GM19372 (cell line): ENCODE measurements around the gene MFGE8.
"Not testable (repeated sequence)": the region's sequence is repeated elsewhere in the genome, so short reads cannot be mapped to it uniquely, and the experiment has no call there.

Experiments
- ATAC-seq: cut with Tn5 transposase; IDR thresholded peaks from one replicate; pipeline ENCODE4 v1.9.1; 2021; ENCODE audit warnings: mild to moderate bottlenecking, low read depth, moderate library complexity; ENCODE audit not compliant: unreplicated experiment

Gene MFGE8, protein sequence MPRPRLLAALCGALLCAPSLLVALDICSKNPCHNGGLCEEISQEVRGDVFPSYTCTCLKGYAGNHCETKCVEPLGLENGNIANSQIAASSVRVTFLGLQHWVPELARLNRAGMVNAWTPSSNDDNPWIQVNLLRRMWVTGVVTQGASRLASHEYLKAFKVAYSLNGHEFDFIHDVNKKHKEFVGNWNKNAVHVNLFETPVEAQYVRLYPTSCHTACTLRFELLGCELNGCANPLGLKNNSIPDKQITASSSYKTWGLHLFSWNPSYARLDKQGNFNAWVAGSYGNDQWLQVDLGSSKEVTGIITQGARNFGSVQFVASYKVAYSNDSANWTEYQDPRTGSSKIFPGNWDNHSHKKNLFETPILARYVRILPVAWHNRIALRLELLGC

DNA sequence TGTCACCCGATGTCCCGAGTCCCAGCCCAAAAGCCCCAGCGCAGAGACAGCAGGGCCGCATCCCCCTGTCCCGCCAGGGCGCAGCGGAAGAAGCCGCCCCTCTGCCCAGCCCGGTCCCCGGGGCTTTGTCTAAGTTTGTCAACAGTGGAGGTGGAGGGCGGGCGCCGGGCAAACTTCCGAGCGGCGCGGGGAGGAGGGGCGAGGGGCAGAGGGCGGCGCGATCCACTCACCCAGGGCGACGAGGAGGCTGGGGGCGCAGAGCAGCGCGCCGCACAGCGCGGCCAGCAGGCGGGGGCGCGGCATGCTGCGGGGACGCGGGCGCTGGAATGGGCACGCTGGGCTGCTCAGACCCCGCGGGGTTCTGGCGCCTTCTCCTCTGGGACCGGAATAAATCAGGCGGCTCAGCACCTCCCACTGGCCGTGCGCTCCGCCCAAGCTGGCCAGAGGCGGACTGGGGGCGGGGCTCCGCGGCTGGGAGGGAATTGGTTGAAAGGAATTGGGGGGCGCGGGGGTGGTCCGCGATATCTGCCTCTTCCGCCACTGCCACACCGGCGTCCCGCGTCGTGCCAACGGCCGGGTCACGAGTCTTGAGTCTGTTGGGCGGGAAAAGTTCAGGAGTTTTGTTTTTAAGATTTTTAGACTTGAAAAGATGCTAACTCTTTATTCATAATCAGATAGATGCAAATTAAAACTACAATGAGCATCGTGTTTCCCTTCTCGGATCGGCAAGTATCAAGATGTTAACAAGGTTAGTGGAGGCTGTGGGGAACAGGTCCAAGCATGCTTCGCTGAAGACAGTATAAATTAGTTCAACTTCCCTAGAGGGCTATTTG lies at the start of gene MFGE8:
Gene MFGE8 (minus strand): TSS at position 363 of the 833 bp plus-strand sequence. CDS start 60 bp downstream, at position 303.
- ATAC-seq = peak; percentile 85

DNA sequence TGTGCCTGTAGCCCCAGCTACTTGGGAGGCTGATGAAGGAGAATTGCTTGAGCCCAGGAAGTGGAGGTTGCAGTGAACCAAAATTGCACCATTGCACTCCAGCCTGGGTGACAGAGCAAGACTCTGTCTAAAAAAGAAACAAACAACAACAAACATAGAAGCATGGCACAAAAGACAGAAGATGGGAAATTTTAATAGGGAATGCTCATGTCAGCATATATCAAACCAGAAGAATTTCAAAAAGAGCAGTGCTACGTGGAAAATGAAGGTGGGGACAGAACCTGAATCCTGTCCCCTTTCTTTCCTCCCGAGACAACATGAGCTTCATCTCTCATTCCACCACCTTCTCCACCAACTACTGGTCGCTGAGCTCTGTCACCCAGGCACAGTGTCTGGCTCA lies 46.3 kb upstream of the MFGE8 start:
- no peak for ATAC-seq

DNA sequence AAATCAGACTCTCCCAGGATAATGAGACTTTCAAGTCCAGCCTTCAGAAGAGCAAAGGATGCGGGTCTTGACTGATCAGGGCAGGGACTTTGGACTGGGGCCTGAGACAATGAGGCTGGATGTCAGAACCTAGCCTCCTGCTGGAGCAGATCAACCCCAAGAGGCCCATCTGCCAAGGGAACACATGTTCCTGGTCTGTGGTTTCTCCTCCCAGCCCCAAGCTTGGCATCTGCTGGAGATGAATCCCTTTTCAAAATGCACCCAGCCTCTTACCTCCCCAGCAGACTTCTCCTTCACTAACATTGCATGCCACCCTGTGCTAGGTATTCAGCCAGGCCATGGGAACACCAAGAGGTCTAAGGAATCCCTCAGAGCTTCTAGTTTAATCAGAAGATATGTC lies 43.7 kb upstream of the MFGE8 start:
- ATAC-seq = no peak

DNA sequence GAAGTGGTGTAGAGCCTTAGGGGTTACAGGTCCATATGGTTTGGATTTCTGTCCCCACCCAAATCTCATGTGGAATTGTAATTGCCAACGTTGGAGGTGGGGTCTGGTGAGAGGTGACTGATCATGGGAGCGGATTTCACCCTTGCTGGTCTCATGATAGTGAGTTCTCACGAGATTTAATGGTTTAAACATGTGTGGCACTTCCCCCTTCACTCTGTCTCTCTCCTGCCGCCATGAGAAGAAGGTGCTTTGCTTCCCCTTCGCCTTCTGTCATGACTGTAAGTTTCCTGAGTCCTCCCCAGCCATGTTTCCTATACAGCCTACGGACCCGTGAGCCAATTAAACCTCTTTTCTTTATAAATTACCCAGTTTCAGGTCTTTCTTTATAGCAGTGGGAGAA lies 43.1 kb upstream of the MFGE8 start:
- no peak for ATAC-seq

DNA sequence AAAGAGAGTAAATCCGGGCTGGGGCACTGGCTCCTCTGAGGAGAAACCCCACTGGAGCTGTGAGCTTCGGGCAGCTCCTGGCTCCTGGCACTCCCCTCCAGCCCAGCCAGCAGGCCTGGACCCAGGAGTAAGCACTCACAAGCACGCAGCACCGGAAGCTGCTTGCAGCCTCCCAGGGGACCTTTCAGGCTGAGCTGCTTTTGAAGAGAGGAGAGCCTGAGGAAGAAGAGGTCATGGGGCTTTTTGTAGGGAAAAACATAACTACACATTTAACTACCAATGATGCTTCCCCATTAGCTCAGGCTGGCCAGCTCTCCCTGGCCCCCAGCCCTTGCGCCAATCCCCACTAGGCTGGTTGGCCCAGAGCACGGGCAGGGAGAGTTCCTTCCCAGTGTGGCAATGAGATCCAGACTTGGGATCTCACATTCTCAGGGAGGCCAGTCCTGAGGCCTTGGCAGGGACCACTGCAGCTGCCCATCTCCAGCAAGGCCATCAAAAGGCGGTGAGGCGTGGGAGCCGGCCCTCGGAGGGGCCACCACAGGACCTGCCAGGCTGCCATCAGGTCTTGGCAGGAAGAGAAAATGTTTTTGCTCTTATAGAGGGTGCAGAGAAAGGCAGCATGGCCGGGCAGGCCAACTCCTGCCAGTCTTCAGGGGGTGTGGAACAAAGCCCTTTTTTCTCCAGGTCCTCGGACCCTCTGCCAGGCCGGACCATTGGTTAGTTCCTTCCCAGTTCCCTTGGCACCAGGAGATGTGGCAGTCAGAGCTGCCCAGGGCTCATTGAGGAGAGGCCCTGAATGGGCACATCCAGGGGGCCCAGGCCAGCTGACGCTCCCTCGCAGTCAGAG lies 41.5 kb upstream of the MFGE8 start:
- no peak for ATAC-seq

DNA sequence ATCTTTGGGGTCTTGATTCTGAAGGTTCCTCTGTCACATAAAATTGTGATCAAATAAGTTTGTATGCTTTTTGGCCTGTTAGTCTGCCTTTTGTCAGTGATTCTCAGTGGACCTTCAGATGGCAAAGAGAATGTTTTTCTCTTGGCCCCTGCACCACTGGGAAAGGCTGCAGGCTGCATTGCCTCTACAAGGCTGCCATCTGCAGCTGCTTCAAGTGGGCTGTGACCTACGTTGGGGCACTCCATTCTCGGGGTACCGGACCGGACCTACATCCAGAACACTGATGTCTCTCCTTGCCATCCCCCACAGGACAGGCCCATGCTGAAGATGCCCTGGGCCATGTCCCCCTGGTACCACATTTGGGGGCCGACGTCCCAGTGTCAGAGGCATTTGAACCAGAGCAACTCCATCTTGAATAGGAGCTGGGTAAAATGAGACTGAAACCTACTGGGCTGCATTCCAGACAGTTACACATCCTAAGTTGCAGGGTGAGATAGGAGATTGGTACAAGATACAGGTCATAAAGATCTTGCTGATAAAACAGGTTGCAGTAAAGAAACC lies 37.5 kb upstream of the MFGE8 start:
- no peak for ATAC-seq

DNA sequence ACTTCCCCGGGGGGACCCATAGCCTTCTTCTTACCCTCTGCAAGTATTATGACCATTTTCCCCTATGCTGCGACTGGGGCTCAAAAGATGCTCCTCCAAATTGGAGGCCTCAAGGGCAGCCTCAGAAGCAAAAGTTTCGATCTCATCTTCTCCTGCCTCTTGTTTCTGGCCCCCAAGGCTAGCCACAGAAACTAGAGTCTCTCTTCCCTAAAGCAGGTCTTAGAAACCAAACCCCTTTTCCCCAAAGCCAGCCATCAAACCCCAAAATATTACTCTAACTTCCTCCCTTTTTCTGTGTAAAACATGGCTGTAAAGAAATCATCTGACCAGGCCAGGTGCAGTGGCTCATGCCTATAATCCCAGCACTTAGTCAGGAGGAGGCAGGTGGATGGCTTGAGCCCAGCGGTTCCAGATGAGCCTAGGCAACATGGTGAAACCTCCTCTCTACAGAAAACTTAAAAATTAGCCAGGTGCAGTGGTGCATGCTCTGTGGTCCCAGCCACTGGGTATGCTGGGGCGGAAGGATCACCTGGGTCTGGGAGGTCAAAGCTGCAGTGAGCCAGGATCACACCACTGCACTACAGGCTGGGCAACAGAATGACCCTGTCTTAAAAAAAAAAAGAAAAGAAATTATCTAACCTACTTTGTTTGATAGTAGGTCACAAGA lies 36.7 kb upstream of the MFGE8 start:
- ATAC-seq = no peak

DNA sequence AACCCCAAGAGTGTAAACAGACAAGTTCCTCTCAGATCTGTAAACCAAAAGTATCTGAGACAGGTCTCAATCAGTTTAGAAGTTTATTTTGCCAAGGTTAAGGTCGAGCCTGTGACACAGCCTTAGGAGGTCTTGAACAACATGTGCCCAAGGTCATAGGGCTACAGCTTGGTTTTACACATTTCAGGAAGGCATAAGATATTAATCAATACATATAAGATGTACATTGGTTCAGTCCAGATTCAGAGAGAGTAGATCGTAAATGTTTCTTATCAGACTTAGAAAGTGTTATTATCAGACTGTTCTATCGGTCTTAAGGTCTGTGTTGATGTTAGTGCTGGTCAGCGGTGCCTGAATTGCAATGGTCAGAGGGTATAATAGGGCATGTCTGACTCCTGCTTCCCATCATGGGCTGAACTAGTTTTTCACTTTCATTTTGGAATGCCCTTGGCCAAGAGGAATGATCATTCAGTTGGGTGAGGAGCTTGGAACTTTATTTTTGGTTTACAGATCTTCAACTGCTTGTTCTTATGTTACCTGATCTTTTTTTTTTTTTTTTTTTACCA lies 27.0 kb upstream of the MFGE8 start:
- no peak for ATAC-seq

DNA sequence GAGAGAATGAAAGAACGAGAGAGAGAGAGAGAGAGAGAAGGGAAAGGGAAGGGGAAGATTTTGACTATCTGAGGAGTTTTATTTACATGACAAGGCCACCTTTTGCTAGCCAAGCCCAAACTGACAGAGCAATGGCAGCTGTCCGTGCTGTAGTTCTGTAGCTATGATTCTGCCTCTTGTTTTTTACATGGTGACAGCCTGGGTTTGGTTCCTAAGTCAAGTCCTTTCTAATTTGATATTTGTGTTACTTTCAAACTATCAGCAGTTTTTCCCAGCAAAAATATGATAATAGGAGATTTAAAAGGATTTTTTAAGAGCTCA lies 26.3 kb upstream of the MFGE8 start:
- ATAC-seq = no peak

DNA sequence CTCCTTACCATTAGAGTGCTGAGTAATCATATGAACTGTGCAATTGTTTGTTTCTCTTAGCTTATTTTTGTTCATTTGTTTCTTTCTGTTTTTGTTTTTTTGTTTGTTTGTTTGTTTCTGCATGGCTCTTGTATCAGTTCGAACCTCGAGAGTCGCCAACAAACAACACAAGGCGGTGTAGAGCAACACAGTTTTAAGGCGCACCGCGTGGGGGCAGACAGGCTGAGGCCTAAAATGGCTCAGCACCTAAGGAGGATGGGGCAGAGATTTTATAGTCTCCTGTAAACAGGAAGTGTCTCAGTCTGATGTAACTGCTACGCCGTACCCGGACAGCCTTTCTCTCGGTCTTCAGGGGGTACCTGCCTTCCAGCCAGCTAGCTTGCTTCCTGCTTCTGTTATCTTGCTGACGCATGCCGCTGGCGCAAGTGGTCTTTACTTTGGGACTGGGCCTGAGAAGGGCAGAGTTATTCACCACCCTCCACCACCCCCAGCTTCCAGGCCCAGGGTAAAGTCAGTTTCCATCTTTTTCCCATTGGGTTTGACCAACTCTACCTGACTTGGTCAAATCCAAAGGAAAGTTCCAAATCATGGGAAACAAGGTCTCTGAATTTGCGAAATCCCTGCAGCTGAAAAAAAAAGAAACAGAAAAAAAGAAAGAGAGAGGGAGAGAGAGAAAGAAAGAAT lies 25.8 kb upstream of the MFGE8 start:
- ATAC-seq = no peak

DNA sequence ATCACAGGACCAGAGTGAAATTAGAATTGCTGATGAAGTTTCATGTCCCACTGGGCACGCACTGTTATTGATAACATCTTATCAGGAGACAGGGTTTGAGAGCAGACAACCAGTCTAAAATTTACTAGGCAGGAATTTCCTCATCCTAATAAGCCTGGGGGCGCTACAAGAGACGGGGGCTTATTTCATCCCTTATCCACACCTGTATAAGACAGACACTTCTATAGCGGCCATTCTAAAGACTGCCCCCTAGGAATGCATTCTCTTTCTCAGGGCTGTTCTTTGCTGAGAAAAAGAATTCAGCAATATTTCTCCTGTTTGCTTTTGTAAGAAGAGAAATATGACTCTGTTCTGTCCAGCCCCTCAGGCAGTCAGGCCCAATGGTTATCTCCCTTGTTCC lies 21.3 kb upstream of the MFGE8 start:
- not testable (repeated sequence) for ATAC-seq

DNA sequence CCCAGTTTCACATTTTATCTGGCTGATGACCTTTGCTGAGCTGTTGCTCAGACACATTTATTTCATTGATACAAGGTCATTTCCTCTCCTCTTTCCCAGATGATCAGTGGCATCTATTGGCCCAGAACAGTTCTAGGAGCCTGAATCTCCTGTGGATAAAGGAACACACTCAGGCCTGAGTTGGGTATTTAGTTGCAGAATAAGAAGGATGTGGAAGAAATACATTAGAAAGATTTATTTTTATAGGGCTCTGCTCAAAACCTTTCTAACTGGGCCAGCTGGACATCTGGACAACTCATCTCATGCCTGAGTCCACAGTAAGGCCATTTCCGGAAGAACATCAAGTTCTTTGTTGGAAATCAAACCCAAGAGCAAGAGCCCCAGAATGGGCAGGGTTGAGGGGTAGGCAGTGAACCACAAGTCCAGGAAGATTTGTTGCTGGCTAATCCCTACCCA lies 19.7 kb upstream of the MFGE8 start:
- no peak for ATAC-seq

DNA sequence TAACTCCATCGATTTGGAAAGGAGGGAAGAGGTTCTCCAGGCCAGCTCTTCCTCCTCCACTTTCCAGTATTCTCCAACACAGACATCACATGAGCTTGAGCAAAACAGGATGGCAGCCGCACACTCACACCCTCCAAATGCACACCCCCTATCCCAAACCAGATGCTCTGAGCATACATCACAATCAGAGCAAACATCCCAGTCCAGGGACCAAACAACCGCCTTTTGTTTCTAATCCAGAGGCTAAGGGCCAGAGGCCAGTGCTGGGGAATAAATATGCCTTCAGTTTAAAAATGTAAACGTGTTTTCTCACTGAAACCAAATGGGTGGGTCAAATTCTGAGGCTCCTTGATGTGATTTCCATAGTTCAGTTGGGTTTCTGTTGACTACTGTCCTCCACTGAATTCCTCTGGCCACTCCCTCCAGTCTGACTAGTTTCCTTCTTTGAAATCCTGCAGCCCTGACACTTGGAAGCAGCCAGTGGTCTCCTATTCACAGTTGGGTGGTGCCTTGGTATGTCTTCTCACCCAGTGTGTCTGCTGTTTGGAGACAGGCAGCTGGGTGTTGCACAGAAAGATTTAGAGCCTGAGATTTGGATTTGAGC lies 19.2 kb upstream of the MFGE8 start:
- ATAC-seq = no peak

DNA sequence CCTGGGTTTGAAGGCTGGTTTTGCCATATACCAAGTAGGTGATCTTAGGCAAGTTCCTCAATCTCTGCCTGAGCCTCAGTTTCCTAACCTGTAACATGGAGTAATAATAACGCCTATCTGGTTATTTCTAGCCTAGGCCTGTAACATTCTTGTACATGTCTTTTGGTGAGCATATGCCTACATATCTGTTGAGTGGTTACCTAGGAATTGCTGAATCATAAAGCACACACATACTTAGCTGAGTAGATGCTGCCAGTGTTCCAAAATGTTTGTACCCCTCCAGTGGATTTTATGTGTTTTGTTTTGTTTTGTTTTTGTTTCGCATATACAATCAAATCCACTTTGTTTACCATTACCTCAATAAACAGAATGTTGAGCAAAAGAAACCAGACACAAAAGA lies 17.4 kb upstream of the MFGE8 start:
- ATAC-seq = no peak

DNA sequence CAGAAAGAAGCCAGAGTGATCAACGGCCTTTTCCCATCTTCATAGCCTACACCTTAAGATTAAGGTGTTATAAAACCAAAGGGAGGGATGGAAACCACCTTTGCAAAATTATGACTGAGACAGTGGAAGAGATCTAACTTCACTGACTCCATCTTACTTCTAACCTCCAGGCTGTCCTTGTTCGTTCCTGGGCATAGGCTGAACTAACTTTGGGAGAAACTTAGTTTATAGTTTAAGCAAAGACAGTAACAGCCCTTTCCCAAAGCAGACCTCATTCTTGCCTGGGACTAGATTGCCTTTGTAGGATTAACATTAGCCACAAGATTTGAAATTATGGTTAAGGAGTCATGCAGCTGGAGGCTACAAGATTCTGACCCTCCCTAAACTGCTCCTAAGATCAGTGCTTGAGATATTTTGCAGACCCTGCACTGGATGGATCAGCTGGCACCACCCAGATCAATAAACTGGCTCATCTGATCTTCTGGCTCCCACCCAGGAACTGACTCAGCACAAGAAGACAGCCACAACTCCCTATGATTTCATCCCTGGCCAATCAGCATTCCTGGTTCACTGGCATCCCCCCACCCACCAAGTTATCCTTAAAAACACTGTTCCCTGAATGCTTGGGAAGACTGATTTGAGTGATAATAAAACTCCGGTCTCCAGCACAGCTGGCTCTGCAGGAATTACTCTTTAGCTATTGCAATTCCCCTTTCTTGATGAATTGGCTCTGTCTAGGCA lies 16.3 kb upstream of the MFGE8 start:
- not testable (repeated sequence) for ATAC-seq

DNA sequence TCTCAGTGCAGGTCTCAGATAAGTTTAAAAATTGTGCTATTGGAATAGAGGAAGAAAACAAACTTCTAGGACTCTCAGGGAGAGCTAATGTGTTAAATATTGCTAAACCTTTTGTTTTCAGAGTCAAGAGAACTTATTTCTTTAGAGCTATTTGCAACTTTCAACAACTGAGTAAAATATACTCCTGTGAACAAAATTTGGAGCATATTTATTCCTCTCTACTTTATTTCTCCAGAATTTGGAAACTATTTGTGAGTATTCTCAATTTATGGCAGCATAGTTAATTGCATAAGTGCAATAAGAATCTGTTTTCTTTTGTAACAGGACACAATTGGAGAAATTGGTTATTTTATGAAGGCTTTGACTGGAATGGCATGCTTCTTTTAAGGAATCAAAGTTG lies 15.0 kb upstream of the MFGE8 start:
- not testable (repeated sequence) for ATAC-seq

DNA sequence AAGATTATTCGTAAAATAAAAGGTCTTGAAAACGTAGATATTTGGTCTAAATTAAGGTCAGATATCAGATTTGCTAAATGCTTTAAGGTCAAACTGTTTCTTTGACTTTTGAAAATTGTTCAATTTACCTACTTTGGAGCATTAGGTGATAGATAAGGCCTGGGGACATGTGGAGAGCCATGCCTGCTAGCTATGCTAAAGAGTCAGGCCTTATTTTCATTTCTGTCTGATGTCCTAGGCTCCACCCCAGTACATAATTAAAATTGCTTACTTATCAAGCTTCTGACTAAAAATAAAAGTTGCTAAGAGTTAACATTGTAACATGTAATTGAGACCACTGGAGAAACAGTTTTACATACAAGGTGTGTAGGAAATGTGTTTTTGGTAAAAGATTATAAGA lies 12.5 kb upstream of the MFGE8 start:
- ATAC-seq = not testable (repeated sequence)

DNA sequence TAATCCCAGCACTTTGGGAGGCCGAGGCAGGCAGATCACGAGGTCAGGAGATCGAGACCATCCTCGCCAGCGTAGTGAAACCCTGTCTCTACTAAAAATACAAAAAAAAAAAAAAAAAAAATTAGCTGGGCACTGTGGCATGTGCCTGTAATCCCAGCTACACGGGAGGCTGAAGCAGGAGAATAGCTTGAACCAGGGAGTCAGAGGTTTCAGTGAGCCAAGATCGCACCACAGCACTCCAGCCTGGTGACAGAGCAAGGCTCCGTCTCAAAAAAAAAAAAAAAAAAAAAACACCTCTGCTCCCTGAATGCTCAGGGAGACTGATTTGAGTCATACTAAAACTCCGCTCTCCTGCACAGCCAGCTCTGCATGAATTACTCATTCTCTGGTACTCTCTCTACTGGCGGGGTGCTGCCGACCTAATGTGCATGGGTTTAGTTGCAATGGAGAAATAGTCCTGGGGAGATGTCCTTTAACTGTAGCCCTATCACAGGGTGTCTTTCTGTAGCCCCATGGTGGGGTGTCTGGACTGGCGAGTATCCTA lies 7.8 kb upstream of the MFGE8 start:
- ATAC-seq = not testable (repeated sequence)
